Stimulated activated CD8-positive, alpha-beta memory T cell treated with anti-CD3 and anti-CD28 coated beads, Interleukin-4, amount 100 ng/mL, for 1 hour (primary cell): ENCODE results near the gene SLC9A8.
"Not testable (repeated sequence)": the region's sequence is repeated elsewhere in the genome, so short reads cannot be mapped to it uniquely, and the experiment has no call there.

Experiments
- DNase-seq, 2 donors: peaks; one replicate each; pipeline ENCODE4 v3.0.0-alpha.2; 2020; ENCODE audit warnings: low read depth in 2 of 2, low spot score in 1 of 2

The SLC9A8 gene

DNA sequence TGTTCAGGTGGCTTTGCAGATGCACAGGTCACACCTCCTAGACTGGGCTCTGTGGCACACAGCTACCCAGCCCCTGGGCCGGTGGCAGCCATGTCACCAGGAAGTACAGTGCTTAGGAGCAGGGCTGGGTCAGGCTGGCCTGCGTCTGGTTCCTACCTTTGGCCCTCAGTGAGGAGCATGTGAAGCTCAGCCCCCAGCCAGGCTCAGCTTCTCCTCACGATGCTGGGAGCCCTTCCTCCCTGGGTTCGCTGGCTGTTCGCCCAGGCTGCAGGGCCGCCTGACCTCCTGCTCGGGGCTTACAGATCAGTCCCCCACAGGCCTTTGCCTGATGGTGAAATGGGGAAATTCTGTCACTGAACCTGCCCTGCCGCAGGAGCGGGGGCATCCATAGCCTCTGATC, 79.6 kb downstream of the SLC9A8 start:
- DNase-seq = no peak

- DNase-seq = no peak
Measured at GRCh38 chr20:49892817-49893216, 80.2 kb downstream of the SLC9A8 start.

DNA sequence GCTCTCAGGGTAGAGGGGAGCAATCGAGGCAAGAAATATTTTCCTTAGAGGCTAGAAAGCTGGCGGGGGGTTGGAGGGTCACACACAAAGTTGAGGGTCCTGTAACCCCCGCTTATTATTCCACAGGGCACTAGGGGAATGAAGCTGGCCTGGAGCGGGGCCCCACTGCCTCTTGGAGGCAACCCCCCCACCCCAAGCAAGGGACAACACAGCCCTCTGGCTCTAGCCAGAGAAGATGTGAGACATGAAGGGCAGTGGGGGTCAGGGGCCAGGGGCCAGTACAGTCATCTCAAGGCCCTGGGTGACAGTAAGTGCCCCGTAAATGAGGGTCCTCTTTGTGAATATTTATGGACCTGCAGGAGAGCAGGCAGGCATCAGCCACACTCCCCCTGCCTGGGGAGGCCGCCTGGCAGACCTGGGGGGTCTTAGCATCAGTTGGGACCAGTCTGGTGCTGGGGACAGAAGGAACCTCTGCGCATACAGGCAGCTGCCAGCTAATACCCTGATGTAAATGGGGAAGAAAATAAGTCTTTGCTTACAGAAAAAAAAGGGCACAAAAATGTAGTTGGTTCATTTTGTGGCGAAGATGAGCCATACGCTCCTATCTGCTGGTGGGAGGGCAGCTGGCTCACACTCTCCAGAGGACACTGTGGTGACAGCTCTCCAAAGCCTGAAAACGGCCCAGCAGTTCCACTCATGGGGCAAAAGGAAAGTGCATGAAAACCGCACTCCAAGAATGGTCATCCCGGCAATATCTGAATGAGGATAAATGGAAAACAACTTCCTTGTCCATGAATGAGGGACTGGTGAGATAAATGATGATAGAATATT, 80.8 kb downstream of the SLC9A8 start:
- no peak for DNase-seq

DNA sequence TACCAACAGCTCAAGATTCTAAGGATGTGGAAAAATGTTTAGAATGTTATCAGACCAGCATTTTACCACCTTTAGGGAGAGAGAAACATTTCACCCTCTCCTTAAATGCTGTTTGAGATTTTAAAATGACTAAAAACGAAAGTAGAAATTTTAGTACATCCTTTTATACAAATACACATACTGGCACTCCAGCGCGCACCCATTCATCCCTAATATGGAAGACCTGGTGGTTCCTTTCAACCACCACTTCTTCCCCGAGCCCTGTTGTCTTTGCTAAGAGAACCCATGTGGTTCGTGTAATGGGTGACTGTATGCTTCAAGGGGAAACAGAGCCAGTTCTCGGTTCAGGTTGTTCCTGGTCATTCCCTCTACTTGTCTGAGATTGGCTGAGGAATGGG, 81.4 kb downstream of the SLC9A8 start:
- no peak for DNase-seq

GRCh38 chr20:49895474-49896093, 83.0 kb downstream of the SLC9A8 start:
- DNase-seq = not testable (repeated sequence)

DNA sequence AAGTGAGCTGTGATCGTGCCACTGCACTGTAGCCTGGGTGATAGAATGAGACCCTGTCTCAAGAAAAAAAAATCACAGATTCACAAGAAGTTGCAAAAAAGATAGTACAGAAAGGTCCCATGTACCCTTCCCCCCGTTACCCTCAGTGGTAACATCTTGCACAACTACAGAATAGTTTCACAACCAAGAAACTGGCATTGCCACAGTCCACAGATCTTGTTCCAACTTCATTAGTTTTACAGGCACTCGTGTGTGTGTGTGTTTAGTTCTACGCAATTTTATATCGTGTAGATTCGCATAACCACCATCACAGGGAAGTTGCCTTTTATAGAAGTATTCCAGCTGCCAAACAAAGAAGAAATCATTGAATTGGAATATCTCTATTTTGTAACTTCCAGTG, 83.6 kb downstream of the SLC9A8 start:
- DNase-seq = no peak

GRCh38 chr20:49899541-49900383, 87.1 kb downstream of the SLC9A8 start:
- DNase-seq = no peak

DNA sequence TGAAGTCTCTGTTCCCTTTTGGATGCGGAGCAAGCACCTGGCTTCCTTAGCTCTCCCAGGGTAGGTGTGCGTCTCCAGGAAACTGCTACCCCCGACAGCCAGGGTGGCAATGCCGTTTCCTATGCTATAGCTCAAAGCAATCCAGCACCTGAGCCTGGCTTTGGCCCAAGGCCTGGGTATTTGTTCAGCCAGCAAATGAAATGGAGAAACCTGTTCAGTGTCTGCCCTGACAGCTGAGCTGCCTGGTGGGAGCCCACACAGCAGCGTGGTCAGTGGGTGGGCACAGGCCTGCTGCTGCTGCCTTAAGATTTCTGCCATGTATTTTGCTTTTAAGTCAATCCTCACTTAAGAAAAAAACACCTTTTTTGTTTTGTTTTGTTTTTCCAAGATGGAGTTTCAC, 89.0 kb downstream of the SLC9A8 start:
- no peak for DNase-seq

DNA sequence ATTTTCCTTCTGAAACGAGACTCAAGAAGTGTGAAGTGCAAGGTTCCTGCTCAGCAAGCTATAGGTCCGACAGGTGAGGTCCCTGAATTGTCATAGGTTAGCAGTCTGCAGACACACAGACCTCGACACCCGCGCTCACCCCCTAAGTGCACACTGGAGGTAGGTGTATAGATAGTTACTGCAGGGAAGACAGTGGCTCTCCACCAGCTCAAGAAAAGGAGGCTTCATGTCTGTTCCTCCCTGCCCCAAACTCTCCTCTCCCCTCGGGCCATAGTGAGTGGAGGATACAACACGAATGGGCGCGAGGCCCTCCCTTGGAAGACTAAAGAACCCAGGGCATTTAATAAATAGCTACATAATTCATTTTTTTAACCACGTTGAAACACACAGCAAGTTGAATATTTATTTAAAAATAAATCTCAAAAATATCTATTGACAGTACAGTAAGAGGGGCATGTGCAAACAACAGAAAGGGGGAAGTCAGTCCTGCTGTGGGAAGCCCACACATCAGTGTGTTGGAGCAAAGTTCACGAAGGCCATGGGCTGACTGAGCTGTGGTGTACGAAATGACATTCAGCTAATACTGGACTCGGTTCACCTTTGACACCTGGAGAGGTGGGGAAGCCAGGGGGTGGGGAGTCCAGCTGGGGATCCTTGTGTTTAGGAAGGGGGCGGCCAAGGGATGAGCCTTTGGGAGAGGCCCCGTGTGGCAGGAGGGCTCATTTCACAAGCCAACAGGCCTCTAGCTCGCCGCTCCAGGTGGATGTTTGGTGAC, 92.0 kb downstream of the SLC9A8 start:
- DNase-seq = no peak

DNA sequence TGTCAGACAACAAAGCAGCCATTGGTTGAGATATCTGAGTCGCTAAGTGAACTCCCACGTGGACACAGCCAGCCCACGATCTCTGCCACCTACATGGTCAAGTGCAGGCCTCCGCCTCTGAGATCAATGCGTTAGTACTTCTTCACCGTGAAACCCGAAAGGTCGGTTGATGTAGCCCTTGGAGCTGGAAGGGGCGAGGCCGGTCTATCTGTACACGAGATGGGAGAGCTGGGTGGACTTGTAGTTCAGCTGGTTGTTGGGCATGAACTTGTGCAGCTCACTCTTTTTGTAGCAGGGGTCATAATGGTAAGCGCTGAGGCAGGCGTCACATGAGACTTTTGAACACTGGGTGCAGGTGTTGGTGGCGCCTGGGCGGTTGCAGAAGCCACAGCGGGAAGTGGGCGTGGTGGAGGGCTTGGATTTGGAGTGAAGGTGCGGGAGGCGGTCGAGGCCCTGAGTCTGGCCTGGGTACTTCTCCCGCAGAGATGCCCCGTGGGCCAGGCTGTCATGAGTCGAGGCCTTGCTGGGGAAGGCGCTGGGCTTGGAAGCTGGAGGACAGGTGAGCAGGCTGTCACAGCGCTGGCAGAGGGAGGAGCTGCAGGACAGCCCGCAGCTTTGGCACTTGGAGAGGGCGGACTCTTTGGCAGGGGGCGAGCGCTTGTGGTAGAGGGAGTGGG, 92.9 kb downstream of the SLC9A8 start:
- no peak for DNase-seq

GRCh38 chr20:49906101-49906604, 93.5 kb downstream of the SLC9A8 start:
- no peak for DNase-seq

DNA sequence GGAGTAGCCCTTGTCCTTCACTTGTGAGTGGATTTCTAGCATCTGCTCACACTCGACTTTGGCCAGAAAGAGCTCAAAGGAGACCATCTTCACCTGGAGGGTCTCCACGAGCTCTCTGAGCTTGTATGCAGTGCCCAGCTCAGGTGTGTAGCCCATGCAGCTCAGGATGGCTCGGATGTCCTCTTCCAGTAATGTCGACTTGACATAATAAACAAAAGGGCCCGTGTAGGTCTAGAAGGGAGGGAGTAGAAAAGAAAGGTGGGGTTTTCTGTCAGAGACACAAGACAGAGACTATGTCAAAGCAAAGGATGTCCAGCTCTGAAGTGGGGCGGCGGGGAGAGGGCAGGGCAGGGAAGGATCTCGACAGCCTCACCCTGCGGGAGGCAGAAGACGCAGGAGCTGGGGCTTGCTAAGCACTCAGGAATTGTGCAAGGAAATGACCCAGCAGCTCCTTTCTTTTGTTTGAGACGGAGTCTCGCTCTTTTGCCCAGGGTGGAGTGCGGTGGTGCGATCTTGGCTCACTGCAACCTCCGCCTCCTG, 94.1 kb downstream of the SLC9A8 start:
- no peak for DNase-seq

DNA sequence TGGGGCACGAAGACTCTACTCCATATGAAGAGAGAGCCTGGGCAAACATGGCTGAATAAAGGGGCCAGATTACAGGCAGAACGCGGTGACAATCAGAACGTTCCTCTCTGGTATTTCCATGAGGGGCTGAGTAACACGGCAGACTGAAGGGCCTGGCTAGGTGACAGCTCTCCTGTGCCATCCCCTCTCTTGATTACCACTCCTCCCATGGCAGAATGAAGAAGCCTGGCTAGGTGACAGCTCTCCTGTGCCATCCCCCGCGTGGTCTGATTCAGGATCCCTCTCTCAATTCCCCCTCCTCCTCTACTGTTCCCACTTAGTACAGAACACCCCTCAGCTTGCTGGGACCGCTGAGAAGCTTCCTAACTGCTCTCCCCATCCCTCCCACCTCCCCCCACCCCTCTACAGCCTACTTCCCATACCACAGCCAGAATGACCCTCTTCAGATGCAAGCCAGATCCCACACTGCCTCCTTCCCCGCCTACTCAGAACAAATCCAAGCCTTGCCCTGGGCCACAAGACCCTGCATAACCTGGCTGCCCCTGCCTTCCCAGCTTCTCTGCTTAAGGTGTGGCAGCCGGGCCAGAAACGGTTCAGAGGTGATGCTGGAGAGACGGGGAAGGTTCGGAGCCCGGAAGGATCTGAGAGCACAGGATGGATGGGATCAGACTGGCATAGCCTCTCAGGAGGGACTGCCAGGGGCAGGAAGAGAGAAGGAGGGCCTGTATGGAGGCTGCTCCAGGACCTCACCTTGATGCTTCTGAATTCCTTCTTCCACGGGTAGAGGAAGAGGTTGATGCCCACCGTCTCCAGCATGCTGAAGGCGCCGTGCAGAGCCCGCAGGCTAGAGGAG, 95.0 kb downstream of the SLC9A8 start:
- DNase-seq = no peak

DNA sequence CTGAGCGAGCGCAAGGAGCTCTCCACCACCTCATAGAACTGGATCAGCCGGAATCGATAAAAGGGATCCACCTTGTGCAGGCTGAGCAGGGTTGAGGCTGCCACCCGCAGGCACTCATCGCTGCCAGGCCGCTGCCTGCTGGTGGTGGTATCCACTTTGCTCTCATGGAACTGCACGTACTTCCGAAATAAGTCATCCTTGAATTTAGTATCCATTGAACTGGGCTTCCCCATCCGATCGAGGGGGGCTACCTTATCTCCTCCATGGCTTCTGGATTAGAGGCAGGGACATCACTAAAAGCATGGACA, 95.6 kb downstream of the SLC9A8 start:
- DNase-seq = no peak

GRCh38 chr20:49909499-49910339, 97.1 kb downstream of the SLC9A8 start:
- DNase-seq = no peak

- DNase-seq = no peak
Measured at GRCh38 chr20:49910340-49910706, 97.7 kb downstream of the SLC9A8 start.

GRCh38 chr20:49913399-49914047, 100.9 kb downstream of the SLC9A8 start:
- no peak for DNase-seq
